RPMI8226 (cell line): Measurements from ENCODE around the gene SCUBE1.
"Not testable (repeated sequence)": the region's sequence is repeated elsewhere in the genome, so short reads cannot be mapped to it uniquely, and the experiment has no call there.

Experiments used
- DNase-seq: peaks from one replicate; pipeline ENCODE4 v3.0.0-alpha.2; 2015

Gene SCUBE1

DNA sequence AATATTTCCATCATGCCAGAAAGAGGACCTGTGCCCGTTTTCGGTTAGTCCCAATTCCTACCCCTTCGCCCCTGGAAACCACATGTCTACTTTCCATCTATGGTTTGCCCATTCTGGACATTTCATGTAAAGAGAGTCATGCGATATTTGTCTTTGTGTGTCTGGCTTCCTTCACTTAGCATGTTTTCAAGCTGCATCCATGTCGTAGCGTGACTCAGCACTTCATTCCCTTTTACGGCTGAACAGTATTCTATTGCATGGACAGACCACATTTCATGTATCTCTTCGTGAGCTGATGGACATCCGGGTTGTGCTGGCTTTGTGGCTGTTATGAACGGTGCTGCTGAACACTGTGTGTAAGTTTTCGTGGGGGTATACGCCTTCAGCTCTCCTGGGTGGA, 43.4 kb downstream of the SCUBE1 start:
- no peak for DNase-seq

DNA sequence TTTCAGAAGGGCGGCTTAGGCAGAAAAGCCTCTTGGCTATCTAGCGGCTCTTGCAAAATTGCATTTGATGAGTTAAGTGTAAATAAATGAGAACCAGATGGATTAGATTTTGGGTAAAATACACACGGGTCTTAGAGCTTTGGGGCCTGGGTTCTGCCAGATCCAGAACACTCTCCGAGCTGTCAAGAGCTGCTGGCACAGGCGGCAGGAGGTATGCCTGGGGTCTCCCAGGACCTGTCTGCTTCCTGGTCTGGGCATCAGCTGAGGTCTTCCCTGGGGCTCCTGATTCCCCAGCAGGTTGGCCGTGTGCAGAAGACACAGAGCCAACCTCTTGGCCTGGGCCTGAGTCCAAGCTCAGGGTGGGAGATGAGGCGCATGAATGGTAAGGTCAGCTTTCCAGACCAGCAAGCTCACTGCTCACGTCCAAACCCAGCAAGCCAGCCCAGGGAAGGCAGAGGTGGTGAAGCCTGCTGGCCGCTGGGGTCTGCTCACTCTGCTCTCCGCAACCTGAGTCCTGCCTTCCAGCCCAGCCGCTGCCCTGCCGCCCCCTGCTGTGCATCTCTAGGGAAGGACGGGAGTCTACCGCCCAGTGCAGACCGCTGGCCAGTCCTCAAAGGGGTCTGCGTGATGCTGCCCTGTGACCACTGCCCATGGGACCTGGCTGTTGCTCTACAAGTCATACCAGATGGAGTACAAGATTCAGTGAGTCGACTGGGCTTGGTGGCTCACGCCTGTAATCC, 44.9 kb downstream of the SCUBE1 start:
- no peak for DNase-seq

DNA sequence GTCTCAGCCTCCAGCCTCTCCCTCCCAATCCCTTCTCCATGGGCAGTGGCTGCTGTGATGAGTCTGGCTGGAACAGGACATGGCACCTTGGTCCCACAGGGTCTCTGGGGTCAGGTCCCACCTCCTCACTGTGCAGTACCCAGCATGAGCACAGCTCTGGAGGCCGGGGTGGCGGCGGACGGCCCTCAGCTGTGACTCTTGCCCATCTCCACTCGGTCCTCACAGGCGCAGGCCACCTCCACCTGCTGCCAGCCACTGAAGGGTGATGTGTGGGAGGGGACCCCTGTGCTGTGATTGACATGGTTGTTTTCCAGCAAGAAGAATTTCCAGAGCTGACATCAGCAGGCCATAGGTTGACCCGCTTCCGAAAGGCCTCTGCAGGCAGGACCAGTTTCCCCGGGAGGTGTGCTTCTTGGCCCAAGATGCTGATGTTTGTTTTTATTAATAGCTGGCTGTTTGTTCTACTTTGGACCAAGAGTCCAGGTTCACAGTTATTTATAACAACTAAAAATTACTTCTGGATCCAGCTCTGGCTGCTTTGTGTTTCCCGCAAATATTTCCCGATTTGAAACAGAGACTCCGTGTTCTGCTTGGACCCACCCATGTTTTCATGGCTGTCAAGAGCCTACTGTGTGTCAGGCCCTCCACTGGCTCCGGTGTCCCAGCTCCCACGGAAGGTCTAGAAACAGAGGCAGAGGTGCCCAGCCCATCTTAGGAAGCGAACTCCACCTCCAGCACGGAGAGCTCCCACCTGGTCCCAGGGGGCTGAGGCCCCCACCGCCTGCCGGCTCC, 45.7 kb downstream of the SCUBE1 start:
- DNase-seq = no peak

- DNase-seq = no peak
These were observed 46.8 kb downstream of the SCUBE1 start for GRCh38 chr22:43296276-43296902.

- DNase-seq = no peak
These were observed 47.5 kb downstream of the SCUBE1 start for GRCh38 chr22:43295660-43296059.

DNA sequence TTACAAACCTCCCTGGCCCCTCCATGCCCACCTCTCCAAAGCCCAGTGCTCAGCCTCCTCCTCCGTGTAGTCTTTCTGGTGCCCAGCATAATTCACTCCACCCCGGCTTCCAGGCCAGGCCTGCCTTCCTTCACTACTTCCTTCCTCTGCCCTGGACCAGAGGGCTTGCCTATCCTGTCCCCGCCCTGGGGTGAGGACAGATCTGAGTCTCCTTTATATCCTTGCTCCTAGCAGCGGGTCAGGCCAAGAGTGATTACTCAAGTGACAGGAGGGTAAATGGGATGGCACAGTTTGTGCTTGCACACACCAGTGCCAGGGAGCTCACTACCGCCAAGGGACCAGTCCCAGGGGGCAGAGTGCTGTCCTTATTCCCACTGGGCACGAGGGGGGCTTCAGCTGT, 48.0 kb downstream of the SCUBE1 start:
- no peak for DNase-seq

DNA sequence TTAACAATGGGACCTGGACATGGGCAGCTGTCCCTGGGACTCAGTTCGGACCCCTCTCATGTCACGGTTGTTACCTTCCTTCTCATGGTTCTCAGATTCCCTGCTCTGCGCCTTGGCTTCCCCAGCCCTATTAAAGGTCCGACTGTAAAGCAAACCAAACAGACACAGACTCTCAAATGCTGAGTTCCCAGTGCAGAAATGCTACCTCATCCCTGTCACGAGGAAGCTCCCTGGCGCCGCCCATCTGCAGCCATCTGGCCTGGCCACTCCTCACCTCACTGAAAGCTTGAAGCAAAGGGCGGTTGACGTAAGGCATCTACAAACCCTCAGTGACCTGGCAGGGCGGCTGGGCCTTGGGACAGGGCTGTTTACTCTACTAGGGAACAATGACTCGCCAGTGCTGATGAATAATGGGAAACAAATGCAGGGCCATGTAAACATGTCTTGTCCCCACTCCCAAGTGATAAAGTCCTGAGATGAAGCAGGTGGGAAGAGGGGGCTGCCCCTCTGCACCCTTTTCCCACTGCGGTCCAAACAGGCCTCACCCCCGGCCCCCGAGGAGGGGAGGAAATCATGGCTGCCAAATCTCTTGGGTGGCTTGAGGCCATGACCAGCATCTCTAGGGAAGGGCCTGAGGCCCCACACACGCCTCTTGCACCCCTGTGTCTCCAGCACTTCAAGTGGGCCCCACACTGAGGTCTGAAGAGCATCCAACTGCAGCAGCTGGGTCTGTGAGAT, 49.3 kb downstream of the SCUBE1 start:
- DNase-seq = peak; percentile 34

- DNase-seq = no peak
These were observed 49.9 kb downstream of the SCUBE1 start for GRCh38 chr22:43293259-43293654.

DNA sequence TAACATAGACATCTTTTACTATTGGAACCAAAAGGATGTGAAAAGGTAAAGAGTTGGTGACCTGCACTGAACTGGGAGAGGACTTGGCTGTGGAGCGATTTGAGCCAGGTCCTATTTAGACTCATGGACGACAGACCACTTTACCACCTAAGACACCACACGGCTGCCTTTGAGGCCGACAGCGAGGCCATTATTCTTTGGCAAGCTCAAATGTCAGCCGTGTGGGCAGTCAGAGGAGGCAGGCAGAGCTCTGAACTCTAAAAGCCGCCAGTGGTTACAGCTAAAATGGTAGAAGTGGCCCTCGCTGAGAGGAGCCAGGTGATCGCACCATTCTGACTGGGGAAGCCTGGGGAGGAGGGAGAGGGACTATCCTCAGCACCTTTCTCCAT, 50.5 kb downstream of the SCUBE1 start:
- DNase-seq = no peak

- DNase-seq = no peak
These were observed 51.8 kb downstream of the SCUBE1 start for GRCh38 chr22:43291381-43291780.

DNA sequence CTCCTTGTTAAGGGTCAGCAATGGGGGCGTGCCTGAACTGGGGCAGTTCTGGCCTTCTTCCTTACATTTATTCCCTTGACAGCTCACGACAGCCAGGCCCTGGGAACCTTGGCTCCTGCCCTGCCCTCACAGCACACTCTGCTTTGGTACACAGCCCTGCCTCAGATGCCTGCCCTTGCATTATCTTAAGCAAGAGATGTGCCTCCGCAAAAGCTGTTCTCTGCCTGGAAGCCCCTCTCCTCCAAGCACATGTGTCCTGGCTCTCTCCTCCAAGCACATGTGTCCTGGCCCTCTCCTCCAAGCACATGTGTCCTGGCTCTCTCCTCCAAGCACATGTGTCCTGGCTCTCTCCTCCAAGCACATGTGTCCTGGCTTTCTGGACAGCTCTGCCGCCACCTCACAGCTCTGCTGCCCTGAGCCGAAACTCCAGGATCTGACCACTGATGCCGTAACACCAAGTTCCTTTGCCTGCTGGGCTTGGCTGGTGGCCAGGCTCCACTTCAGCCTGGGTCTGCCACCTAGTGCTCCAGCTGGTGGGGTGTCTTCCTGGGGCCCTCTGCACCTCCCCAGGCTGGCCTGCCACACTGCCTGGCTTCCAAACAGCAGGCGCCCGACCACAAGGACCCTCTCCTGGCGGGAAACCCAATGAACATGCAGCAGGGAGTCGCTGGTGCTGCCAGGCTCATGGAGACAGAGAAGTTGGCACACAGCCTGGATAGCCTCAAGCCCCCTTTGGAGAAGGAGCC, 53.0 kb downstream of the SCUBE1 start:
- peak; percentile 62 for DNase-seq

DNA sequence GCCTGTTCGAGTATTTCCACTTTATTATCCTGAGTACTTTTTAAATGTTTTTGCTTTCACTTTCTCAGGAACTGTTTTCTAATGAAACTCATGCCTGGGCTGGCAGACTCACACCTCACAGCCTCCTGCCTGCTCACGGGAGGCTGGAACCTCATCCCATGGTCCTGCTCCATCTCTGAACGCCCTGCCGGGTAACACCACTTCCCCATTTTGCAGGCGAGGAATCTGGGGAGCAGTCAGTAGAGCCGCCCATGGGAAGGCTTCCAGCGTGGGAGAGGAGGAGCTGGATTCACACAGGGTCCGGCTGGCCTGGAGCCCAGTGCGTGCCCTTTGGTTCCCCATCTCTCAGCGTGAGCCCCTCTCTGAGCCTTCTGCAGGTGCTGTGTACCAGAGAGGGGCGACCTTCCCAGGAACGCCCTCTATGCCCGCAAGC, 53.6 kb downstream of the SCUBE1 start:
- no peak for DNase-seq

GRCh38 chr22:43288807-43289420, 54.3 kb downstream of the SCUBE1 start:
- DNase-seq = no peak

- no peak for DNase-seq
These were observed 54.8 kb downstream of the SCUBE1 start for GRCh38 chr22:43288378-43288777.

- no peak for DNase-seq
These were observed 55.7 kb downstream of the SCUBE1 start for GRCh38 chr22:43287441-43287840.

- DNase-seq = no peak
These were observed 61.8 kb downstream of the SCUBE1 start for GRCh38 chr22:43281394-43281793.

- DNase-seq = not testable (repeated sequence)
These were observed 62.7 kb downstream of the SCUBE1 start for GRCh38 chr22:43280523-43280886.

- no peak for DNase-seq
These were observed 63.2 kb downstream of the SCUBE1 start for GRCh38 chr22:43279867-43280522.

DNA sequence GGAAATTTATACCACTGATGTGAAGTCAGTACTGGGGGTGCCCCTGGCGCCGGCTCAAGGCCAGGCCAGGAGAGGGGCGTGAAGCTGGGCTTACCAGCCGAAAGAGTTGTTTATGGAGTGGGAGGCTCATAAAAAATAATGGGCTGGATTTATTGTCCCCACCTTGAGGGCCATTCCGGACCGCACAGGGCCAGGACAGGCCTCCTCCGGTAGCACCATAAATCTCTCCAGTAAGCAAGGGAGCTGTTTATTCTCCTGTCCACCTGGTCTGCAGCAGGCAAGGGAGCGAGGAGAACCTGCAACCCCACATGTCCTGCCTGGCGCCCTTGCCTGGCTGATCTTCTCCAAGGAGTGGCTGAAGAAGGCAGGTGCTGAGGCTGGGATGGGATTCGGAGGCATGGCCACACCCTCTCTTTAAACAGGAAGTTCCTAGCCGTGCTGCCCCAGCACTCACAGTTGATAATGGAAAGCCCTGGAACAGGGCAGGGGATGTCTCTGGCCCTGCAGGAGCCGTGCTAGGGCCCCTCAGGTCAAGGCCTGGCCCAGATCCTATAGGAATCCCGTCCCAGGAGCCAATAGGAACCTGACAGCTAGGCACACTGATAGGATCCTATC, 65.1 kb downstream of the SCUBE1 start:
- no peak for DNase-seq

DNA sequence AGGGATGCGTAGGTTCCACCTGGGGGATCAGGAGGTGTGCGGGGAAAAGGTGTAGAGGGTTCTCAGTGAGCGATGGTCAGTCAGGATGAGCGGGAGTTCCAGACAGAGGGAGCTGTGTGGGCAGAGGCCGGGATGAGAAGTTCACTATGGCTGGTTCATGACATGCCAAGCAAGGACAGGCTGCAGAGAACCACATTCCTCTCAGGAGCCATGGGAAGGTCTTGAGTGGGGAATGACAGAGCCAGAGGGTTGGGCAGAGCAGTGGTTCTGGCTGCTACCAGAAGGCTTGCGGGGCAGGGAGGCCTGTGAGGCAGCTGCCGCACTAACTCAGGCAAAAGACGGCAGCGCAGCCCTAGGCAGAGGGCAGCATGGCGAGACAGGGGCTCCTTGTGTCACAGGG, 66.1 kb downstream of the SCUBE1 start:
- DNase-seq = no peak

DNA sequence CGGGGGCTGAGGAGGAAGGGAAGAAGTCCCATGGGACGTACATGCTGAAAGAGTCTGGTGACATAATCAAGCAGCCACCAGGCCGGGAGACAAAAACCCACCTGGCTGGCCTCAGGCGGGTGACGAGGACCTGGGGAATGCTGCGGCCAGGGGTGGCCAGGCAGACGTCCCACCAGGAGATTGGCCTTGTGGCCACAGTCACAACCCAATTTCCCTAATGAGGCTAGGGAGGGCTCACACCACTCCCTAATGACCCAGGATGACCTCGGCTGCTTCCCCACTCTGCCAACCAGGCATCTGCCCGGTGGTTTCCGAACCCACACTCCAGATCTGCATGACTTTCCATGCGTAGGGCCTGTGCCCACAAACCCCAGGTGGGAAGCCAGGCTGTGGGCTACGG, 66.9 kb downstream of the SCUBE1 start:
- no peak for DNase-seq
